HL-60/S4 (cell line): ENCODE results near the gene WDR76.

Experiments used
- in situ Hi-C: fragments of 300-500 bp; cut with MboI; formaldehyde crosslinking; loops from 2 replicates; pipeline ENCODE4 v1.14.3; 2022; ENCODE audit warnings: low sequenced_read_pairs

Gene WDR76

DNA sequence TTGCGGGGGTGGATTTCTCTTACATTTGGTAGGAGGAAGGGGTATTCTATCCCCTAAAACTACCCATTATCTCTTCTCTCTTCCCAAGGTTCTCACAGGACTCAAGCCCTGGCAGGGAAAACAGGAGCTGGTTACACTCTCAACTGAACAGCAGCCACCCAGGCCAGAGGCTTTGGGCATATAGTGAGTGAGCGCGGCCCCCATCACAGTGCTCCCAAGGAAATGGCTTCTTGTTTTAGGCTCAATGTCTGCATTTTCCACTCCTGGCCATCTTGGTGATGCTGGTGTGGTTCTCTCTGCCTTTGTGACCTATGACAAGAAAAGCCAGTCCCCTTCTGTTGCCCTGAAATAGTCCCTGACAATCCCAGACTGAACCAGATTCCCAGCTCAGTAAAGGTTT, 50.1 kb downstream of the WDR76 start:
- in situ Hi-C loops = no loop called here

DNA sequence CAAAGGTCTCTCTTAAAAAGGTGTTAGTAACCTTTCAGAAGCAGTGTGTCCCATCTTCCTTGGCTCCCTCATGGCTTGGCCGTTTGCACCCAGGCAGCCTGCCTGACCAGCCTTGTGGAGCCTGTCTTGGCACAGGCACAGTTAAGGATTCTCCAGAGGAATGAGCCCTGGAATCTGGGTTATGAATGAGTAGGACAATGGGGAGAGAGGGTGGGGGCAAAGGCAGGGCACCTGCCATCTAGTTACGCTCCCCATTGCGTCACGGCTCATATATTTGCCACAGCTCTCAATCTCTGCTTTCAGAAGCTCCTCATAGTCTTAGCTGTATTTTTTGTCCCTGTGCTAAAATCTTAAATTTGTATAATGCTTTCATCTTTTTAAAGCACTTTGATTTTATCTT, 50.6 kb downstream of the WDR76 start:
- in situ Hi-C loops = no loop called here

DNA sequence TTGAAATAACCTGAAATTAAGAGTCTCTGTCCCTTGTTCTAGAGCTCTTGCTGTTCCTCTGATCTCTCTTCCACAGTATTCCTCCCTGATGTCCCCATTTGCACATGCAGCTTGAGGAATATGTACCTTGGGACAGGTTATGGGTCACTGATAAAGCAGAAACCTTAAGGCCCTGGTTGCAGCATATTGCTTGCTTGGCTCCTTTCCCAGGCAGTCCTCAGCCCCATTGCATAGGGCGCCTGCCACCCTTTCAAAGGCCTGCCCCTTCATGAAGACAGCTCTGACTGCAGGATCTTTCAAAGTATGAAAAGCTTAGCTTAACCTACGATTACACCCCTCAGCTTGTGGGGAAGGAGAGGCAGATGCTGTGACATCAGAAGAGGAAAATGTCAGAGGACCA, 51.6 kb downstream of the WDR76 start:
- in situ Hi-C loops = no loop called here

DNA sequence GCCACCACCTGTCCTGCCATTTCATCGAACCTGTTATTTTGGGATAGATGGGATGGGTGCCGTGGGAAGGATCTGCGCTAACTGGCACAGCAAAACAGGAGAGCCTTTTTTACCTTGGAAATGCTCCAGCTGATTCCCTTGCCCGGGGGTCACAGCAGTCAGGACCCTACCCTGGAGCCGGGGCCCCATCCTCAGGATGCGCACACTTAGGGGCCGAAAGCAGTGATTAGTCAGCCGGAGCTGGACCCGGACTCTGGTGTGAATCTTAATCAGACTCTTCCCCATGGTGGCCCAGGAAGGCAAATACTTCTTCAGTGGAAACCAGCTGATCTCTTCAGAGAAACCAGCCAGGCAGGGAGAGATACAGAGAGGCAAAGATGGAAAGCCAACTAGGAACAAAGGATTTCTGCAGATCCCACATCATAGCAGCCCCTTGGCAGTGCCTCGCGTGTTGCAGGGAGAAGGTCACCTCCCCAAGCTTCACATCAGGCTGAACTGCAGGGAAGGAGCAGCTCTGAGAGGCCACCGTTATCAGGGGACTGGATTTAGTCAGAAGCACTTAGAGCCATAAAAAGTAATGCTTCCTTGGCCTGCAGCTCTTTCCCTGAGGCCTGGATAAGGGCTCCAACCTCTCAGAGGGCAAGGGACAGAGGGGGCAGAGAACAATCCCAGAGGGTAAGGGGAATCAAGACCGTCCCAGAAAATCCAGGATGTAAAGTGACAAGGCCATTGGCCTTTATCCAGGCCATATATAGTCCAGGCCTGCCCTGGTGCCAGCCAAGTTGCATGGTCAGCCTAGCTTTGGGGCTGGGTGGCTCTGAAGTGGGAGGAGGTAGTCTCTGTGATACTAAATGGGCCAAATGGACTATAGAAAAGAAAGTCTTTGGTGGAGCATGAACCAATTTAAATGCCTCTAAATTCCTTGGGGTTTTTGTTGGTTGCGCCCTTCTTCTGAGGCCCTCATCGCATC, 52.9 kb downstream of the WDR76 start:
- in situ Hi-C loops = no loop called here

DNA sequence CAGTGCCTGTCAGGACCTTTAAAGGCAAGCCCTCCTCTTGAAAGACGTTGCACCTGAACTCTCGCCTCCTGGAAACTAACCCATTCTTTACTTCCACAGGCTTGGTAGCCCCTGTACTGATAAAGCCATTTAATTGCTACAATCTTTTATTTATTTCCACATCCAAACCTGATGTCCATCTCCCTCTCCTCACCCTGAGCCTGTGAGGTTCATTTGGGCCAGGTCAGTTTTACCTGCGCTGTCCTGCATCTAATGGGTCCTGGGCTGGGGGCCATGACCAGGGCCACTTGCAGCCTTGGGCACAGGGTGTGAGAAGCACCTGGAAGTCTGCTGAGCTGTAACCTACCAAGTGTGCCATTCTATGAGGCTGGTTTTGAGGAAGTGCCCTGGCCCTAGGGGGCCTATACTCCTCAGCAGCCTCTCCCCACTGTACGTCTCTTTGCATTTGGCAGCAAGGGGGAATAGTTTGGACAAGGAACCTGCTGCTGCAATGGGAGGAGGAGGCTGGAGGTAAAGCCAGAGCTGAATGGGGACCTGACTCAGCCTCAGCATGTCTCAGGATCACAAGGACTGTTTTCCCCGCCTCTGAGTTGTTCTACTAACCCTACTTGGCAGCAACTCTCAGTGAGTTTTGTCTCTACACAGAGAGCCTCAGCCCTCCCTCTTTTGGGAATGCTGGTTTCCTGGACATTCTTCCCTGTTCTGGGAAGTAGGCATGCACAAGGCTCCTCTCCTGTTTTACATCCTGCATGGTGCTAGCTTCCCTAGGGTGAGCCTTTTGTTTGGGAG, 53.8 kb downstream of the WDR76 start:
- in situ Hi-C loops = no loop called here

DNA sequence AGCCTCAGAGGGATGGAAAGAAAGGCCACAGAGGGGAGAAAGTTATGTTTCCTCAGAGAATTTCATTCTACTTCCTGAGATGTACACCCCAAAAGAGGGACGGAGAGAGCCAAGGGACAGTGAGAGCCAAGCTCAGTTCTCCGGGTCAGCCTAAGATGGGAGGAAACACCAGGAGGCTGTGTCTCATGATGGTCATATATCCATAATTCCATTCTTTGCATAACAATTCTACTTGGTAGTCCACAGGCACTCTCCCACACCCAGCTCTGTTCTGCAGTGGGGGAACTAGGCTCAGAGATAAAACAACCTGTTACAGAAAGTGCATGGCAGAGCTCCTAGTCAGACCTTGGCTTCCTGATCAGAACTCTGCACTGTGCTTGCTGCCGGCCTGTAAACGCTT, 54.4 kb downstream of the WDR76 start:
- in situ Hi-C loops = no loop called here

DNA sequence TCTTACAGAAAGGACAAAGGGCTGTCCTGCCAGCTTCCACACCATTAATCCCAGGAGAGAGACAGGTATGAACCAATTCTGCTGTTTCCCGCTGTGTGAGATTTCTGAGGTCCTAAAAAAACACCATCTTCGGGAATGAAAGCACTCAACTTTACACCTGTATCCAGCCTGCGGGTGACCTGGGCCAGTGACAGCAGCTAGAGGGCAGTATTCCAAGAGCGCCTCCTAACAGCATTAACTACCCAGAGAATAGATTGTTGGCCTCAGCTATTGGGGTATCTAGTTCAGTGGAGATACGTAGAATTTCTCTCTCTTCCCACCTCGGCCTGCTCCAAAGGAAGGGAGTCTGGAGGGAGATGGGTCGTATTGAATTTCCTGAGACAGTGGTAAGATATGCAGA, 55.1 kb downstream of the WDR76 start:
- in situ Hi-C loops = no loop called here

DNA sequence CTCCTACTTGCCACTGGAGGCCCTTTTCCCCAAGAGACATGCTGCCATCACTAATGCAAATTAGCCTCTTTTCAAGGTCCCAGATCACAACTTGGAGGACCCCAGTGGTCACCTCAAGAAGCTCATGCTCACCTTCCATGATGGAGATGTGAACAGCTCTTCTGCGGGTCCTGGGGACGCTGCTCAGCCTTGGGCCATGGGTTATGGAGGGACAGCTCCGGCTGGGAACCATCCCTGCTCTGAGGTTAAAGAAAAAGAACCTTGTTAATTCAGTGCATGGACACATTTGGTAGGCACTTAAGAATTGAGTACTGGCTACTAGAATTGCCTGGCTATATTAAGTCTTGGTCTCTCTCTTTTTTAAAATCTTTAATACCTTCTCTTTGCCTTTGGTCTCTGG, 56.8 kb downstream of the WDR76 start:
- in situ Hi-C loops = no loop called here

DNA sequence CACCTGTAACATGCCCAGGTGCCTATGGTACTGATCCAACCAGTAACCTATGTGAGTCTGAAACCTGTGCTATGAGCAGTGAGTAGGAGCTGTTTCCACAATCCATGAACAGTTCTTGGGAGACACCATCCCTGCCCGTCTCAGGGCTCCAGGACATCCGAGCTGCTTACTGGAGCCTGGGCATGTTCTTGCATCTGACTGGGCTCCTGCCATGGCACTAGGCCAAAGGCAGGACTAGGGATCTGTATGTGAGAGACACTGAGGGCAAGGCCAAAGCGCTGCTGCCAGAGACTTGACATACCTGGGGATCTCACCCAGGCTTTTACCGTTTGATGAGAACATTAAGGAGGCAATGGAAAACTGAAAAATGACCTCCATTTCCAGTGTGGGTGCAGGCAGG, 59.8 kb downstream of the WDR76 start:
- in situ Hi-C loops = no loop called here

DNA sequence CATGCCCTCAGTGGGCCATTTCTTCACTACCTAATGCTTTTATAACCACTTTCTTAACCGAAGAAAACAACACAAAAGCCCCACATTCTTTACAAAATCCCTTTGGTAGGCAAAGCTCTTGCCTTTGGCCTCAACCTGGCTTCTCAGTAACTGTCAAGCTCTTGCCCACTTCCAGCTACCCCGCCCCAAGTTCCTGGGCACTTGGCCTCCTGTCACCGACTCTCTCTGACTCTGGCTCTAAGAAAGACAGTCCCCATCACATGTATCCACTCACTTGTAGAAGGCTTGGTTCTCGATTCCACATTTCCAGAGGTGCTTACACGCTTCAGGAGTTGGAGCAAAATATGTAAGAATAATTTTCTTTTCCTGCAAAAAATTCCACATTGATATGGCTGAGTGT, 61.1 kb downstream of the WDR76 start:
- in situ Hi-C loops = no loop called here

DNA sequence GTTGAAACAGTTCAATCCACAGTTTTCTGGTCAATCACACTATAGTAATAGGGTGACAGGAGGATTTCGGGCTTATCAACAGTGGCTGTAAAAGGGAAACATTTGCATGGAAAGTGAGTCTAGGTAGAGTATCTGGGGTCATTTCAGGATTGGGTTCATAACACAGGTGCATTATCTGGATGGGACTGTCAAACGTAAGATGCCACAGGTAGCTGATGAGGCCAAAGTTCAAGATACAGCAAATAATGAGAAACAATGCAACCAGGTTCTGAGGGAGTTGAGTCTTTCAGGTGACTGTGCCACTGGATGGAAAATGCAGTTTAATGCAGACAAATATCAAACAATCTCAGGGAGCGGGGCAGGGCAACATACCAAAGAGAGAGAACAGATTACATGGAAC, 62.2 kb downstream of the WDR76 start:
- in situ Hi-C loops = no loop called here

DNA sequence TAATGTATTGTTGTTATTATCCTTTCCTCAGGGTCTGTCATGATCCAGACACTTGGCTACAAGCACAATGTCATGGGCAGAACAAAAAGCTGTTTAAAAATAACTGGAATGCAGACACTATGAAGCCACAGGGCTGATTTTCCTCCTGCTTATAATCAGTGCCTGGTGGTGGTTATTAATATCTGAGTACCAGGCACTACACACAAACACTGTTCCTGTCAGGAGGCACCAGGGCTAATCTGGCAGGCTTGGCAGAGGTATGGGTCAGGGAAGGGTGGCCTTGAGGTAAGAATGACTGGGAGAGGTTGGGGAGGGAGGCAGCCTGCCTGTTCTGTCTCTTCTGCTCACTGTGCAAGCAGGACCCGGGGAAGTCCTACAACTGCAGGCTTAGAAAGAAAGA, 67.2 kb downstream of the WDR76 start:
- in situ Hi-C loops = no loop called here

DNA sequence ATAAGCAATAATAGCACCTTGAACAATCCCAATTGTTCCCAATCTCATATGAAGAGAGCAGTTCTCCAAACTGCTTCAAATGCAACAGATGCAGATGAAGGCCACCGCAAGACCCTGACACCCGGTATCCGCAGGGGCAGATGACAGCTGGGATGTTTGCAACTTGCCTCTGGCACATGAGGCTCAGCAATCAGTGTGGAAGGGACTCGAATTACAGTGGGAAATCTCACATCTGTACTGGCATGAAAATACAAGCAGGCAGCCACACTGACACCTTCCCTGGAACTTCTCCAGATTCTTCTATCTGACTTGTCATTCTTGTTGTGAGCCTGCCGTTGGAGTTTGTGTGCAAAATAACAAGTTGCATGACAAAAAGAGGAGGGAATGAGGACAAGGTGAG, 68.8 kb downstream of the WDR76 start:
- in situ Hi-C loops = no loop called here

DNA sequence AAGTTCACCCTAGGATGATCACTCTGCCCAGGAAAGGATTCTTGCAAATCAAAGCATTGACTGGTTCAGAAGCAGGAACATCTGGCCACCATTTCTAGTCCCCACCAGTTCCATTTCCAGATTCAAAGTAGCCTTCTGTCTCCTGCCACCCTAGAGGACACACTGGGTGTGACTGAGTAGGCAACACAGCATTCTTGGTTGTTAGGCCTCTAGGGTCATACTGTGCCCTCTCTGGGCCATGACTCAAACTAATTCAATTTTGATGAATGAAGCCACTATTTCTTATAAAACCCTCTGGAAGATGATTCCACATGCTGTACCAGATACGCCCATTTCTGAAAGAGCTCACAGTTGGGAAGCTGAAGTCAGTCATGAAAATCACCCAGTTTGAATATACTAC, 69.7 kb downstream of the WDR76 start:
- in situ Hi-C loops = no loop called here

DNA sequence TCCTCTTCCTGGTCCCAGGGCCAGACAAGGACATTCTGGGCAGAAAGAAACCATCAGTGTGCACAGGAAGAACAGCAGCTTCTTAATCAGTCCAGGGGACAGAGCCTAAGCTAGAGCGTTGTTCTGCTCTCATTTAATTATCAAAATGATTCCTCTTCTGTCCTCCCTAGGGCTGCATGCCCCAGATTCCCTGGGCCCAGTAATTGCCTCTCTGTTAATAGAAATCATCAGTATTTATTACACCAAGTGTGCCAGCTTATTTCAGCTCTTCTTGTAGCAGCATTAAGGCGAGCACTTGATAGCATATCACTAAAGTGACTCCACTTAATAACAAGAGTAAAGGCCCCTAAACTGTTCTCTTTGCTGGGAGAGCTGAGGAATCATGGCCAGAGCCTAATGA, 72.1 kb downstream of the WDR76 start:
- in situ Hi-C loops = no loop called here

DNA sequence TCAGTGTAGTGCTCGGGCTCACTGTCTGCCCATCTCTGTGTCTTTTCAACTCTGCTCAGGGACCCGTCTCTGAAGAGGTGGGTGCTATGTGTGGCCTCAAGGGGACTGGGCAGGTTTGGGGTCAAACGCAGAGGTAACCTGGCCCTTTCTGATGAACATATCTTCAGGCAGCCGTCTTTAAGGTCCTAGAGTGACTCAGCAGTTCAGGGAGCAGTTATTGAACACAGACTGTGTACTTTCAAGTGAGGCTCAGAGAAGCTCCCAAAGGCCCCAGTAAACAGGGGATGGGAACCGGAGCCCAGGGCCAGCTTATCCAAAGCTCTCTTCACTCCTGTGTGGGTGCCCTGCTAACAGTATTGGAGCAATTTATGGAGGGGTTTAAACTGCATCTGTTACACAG, 73.1 kb downstream of the WDR76 start:
- in situ Hi-C loops = loop anchor here (10.0 kb wide), 1 partner anchor 155 kb away; no protein-coding TSS in a partner anchor

DNA sequence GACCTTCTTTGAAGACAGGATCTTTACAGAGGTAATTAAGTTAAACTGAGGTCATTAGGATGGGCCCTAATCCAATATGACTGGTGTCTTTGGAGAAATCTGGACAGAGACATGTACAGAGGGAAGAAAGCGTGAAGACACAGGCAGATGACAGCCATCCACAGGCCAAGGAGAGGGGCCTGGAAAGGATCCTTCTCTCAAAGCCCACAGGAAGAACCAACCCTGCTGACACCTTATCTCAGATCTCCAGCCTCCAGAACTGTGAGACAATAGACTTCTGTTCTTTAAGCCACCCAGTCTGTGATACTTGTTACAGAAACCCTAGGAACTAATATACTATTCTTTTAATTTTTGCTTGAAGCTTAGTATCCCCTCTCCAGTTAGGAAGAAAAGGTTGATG, 74.2 kb downstream of the WDR76 start:
- in situ Hi-C loops = loop anchor here (10.0 kb wide), 1 partner anchor 154 kb away; no protein-coding TSS in a partner anchor

DNA sequence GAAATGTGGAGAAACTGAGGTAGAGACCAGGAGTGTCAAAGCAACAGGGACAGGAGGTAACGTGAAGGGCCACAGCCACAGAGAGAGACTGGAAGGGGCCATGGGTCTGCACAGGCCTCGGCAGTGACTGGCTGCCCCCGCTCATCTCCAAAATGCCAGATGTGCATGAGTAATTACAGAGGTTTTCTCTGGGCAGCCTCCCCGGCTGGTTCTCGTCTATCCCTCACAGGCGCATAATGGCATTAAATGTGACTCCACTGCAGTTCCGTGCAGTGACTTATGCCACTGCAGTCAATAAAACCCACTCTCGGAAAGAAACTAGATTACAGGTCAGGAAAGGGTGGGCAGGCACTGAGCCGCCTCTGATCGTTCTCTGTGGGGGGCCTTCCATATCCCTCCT, 74.7 kb downstream of the WDR76 start:
- in situ Hi-C loops = loop anchor here (10.0 kb wide), 1 partner anchor 153 kb away; no protein-coding TSS in a partner anchor

DNA sequence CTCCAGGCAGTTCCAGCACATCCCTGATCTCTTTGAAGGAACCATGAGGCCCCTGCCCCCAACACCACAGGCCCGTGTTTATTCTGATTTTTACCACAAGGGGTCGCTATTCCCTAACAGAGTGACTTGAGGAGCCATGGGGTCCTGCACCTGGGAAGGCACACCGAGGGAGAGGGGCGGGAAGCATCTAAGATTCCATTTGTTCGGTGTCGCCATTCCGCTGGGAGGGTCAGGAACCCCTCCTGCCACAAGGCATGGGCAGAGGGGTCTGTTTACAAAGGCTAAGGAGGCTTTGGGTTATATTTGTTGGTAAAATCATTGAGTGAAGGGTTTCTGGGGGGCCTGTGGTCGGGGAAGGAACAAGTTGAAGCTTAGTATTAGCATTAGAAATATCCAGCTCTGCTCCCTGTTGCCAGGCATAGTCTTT, 77.1 kb downstream of the WDR76 start:
- in situ Hi-C loops = loop anchor here (10.0 kb wide), 1 partner anchor 151 kb away; no protein-coding TSS in a partner anchor

DNA sequence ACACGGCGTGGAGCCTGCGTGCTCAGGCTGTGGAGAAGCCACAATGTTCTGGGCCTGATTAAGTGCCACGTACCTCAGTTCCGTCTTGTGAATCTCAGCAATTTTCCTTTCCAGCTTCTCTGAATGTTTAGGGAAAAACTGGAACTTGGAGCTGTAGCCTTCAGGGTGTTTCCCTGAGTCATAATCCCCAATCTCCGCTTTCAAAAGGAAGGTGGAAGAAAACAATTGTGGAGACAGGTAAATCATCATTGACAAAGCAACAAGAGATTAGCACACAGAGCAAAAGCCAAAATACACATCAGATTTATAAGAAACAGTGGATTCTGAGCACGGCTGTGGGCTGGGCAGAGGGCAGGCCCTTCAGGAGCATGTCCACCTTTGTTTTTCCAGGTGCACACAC, 79.0 kb downstream of the WDR76 start:
- in situ Hi-C loops = loop anchor here (10.0 kb wide), 1 partner anchor 149 kb away; no protein-coding TSS in a partner anchor

DNA sequence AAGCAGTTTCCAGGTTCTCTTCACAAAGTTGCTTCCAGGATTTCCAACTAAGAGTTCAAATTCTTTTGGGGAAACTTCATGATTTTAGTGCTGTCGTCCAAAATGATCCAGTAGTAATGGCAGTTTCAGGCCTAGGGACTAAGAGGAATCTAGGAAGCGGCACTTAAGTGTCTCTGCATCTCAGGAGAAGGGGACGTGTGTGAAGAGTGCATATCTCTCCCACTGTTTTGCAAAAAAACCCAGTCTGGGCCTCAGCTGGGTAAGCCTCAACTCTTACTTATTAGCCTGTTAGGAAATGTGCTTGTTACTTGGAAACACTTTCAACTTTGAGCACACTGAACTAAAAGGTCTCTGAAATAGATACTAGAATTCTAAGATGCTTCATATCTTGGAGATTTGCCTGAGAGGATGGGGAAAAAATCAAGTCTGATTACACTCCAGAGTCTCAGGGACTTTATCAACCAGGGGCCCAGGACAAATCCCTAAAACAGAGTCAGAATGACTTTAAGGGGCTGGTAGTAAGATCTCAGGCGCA, 81.8 kb downstream of the WDR76 start:
- in situ Hi-C loops = loop anchor here (10.0 kb wide), 1 partner anchor 146 kb away; no protein-coding TSS in a partner anchor
